ENCODE data around the gene DLEC1.

DNA sequence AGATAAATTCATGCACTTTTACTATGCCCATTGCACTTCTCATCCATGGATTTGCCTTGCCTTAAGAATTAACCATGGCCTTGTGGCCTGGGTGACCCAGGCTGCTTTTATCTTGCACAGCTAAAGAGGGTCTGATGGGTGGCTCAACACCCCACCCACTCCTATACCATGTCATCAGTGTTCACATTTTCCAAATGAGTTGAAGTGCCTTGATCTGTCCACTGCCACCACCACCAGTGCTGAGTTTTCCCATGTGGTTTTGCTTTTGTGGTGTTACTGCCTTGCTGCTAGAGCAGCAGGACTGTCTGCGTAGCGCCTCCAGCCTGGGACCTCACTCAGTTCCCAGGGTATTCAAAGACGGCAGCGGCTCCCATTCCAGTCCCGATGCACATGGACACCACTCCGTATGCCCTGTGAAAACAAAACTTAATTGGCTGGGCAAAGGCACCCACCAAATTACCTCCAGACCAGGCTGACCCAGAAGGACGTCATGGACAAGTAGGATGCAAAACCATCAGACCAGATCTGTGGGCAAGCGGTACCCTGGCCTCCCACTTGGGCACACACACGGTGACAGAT, 83.8 kb downstream of the DLEC1 start:
- TF ChIP-seq EZH2 (IDR thresholded peaks at IDR 0.05; ENCODE audit: low read depth, unreplicated experiment) (no peak), STAT1 (IDR thresholded peaks at IDR 0.05; ENCODE audit: unreplicated experiment) (no peak), POLR2AphosphoS5 (IDR thresholded peaks at IDR 0.05; ENCODE audit: low read depth) (no peak), EZH2phosphoT487 (IDR thresholded peaks at IDR 0.05; ENCODE audit: unreplicated experiment) (no peak), JUNB (IDR thresholded peaks at IDR 0.05; ENCODE audit: unreplicated experiment) (no peak), ZNF331 (CRISPR knock-in tag; IDR thresholded peaks at IDR 0.05; ENCODE audit: low read depth) (no peak), NANOG (IDR thresholded peaks at IDR 0.05; ENCODE audit: borderline replicate concordance) (no peak), CREB1 (CRISPR knock-in tag; IDR thresholded peaks at IDR 0.05; ENCODE audit: low read depth) (no peak)
- TF ChIP-seq, protein P1, sequence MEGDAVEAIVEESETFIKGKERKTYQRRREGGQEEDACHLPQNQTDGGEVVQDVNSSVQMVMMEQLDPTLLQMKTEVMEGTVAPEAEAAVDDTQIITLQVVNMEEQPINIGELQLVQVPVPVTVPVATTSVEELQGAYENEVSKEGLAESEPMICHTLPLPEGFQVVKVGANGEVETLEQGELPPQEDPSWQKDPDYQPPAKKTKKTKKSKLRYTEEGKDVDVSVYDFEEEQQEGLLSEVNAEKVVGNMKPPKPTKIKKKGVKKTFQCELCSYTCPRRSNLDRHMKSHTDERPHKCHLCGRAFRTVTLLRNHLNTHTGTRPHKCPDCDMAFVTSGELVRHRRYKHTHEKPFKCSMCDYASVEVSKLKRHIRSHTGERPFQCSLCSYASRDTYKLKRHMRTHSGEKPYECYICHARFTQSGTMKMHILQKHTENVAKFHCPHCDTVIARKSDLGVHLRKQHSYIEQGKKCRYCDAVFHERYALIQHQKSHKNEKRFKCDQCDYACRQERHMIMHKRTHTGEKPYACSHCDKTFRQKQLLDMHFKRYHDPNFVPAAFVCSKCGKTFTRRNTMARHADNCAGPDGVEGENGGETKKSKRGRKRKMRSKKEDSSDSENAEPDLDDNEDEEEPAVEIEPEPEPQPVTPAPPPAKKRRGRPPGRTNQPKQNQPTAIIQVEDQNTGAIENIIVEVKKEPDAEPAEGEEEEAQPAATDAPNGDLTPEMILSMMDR (conservative IDR thresholded peaks at IDR 0.05; ENCODE audit: low read depth in 2 of 2): no peak
- TF ChIP-seq, protein P2, sequence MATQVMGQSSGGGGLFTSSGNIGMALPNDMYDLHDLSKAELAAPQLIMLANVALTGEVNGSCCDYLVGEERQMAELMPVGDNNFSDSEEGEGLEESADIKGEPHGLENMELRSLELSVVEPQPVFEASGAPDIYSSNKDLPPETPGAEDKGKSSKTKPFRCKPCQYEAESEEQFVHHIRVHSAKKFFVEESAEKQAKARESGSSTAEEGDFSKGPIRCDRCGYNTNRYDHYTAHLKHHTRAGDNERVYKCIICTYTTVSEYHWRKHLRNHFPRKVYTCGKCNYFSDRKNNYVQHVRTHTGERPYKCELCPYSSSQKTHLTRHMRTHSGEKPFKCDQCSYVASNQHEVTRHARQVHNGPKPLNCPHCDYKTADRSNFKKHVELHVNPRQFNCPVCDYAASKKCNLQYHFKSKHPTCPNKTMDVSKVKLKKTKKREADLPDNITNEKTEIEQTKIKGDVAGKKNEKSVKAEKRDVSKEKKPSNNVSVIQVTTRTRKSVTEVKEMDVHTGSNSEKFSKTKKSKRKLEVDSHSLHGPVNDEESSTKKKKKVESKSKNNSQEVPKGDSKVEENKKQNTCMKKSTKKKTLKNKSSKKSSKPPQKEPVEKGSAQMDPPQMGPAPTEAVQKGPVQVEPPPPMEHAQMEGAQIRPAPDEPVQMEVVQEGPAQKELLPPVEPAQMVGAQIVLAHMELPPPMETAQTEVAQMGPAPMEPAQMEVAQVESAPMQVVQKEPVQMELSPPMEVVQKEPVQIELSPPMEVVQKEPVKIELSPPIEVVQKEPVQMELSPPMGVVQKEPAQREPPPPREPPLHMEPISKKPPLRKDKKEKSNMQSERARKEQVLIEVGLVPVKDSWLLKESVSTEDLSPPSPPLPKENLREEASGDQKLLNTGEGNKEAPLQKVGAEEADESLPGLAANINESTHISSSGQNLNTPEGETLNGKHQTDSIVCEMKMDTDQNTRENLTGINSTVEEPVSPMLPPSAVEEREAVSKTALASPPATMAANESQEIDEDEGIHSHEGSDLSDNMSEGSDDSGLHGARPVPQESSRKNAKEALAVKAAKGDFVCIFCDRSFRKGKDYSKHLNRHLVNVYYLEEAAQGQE (IDR thresholded peaks at IDR 0.05; ENCODE audit: unreplicated experiment): no peak

Data from GM23338 (cell line).